HCT116 (cell line): ENCODE data around the gene SPTLC3. TPM values are rescaled to one million over a fixed set of nuclear protein-coding genes. Genes with fewer than 3 reads are reported as not detected.

Source experiments
- ATAC-seq: fragments of 200-7000 bp; cut with Tn5 transposase; 2 replicates; pipeline ENCODE4 v1.9.1; 2020; ENCODE audit warnings: mild to moderate bottlenecking, moderate library complexity
- BruUV-seq: library from RNA; stranded (reverse); fragments of 400-500 nt; replicated peaks from 2 replicates; lab custom pipeline; 2021; lab: Mats Ljungman, UMichigan
- CTCF ChIA-PET: fragments of 300-600 bp; sonication (Branson Sonifier 250); formaldehyde crosslinking; loops from one replicate; lab custom pipeline; 2021; ENCODE audit warnings: antibody characterized with exemption; lab: Charles Lee
- POLR2A ChIA-PET: fragments of 300-600, 350-600 bp; sonication (Branson Sonifier 250); formaldehyde crosslinking; loops from one replicate; lab custom pipeline; 2021; ENCODE audit warnings: antibody characterized with exemption; lab: Charles Lee
- RAD21 ChIA-PET, 2 experiments: fragments of 300-600 bp; sonication (Branson Sonifier 250); formaldehyde crosslinking; loops; one replicate each; lab custom pipeline; 2023; ENCODE audit warnings: low total read pairs in 2 of 2; ENCODE audit not compliant: uncharacterized antibody in 2 of 2, unreplicated experiment in 2 of 2, low non-redundant PET in 1 of 2; lab: Charles Lee
- DNase-seq: peaks from one replicate; pipeline ENCODE4 v3.0.0-alpha.2; 2010; ENCODE audit warnings: low read depth, low spot score
- H2AFZ ChIP-seq: fragments of 200-600 bp; shearing (Covaris generic), sonication (generic); 2 replicates; pipeline ENCODE4 v1.6.1; 2017; ENCODE audit warnings: low read depth, mixed run types, mixed read lengths, antibody characterized with exemption, low read length; ENCODE audit not compliant: poor library complexity, severe bottlenecking
- H3K27ac ChIP-seq: 2 replicates; pipeline ENCODE4 v1.5.1; 2012; ENCODE audit warnings: low read depth, low read length
- H3K27me3 ChIP-seq: fragments of 200-600 bp; sonication (generic); 2 replicates; pipeline ENCODE4 v1.6.1; 2016; ENCODE audit warnings: mixed run types, low read length, mixed read lengths; ENCODE audit not compliant: insufficient read depth
- H3K36me3 ChIP-seq, 2 experiments: fragments of 200-500 bp in 1 of 2; fragments of 200-600 bp in 1 of 2; sonication (Bioruptor generic) in 1 of 2; sonication (generic) in 1 of 2; 2 replicates each; pipeline versions ENCODE4 v1.5.1 to v1.6.1; 2014 to 2016; ENCODE audit warnings: low read length in 2 of 2, inconsistent platforms in 1 of 2, mixed read lengths in 1 of 2, mixed run types in 1 of 2; ENCODE audit not compliant: insufficient read depth in 2 of 2, control insufficient read depth in 1 of 2
- H3K4me1 ChIP-seq, 2 experiments: fragments of 200-600 bp in 1 of 2; sonication (generic) in 1 of 2; 2 replicates each; pipeline versions ENCODE4 v1.5.1 to v1.6.1; 2012 to 2017; ENCODE audit warnings: low read length in 2 of 2, inconsistent platforms in 1 of 2, mild to moderate bottlenecking in 1 of 2, mixed read lengths in 1 of 2, mixed run types in 1 of 2, moderate library complexity in 1 of 2; ENCODE audit not compliant: insufficient read depth in 2 of 2, control insufficient read depth in 1 of 2
- H3K4me2 ChIP-seq: fragments of 200-600 bp; sonication (generic); 2 replicates; pipeline ENCODE4 v1.6.1; 2017; ENCODE audit warnings: mixed run types, low read length, mixed read lengths
- H3K4me3 ChIP-seq, 2 experiments: fragments of 200-600 bp in 1 of 2; sonication (generic) in 1 of 2; replicated peaks in 1 of 2; 2 replicates each; pipeline ENCODE4 v1.5.1; 2011 to 2016; ENCODE audit warnings: low read length in 2 of 2, control low read depth in 1 of 2, low read depth in 1 of 2, mild to moderate bottlenecking in 1 of 2, mixed read lengths in 1 of 2, mixed run types in 1 of 2
- H3K79me2 ChIP-seq: fragments of 200-600 bp; sonication (generic); 2 replicates; pipeline ENCODE4 v1.6.1; 2017; ENCODE audit warnings: mild to moderate bottlenecking, mixed run types, low read length, moderate library complexity, mixed read lengths; ENCODE audit not compliant: insufficient read depth
- H3K9ac ChIP-seq: fragments of 200-600 bp; sonication (generic); 2 replicates; pipeline ENCODE4 v1.6.1; 2016; ENCODE audit warnings: low read length, mixed read lengths
- H3K9me2 ChIP-seq: fragments of 200-600 bp; sonication (generic), shearing (Covaris generic); 2 replicates; pipeline ENCODE4 v1.6.1; 2017; ENCODE audit warnings: mixed run types, mild to moderate bottlenecking, moderate library complexity; ENCODE audit not compliant: insufficient read depth
- H3K9me3 ChIP-seq, 2 experiments: fragments of 200-500 bp in 1 of 2; fragments of 200-600 bp in 1 of 2; sonication (Bioruptor generic) in 1 of 2; sonication (generic) in 1 of 2; 2 replicates each; pipeline ENCODE4 v1.6.1; 2014 to 2017; ENCODE audit warnings: low read length in 2 of 2, mixed read lengths in 2 of 2, inconsistent platforms in 1 of 2, low read depth in 1 of 2, mild to moderate bottlenecking in 1 of 2, mixed run types in 1 of 2, moderate library complexity in 1 of 2; ENCODE audit not compliant: control insufficient read depth in 1 of 2, insufficient read depth in 1 of 2
- H4K20me1 ChIP-seq: fragments of 200-600 bp; sonication (generic), shearing (Covaris generic); 2 replicates; pipeline ENCODE4 v1.6.1; 2017; ENCODE audit warnings: mixed run types, mild to moderate bottlenecking, moderate library complexity; ENCODE audit not compliant: insufficient read depth
- CBX3 ChIP-seq: IDR thresholded peaks from 2 replicates; pipeline ENCODE4 v1.6.1; 2012; ENCODE audit warnings: low read depth
- EGR1 ChIP-seq: IDR thresholded peaks from 2 replicates; pipeline ENCODE4 v1.6.1; 2012; ENCODE audit warnings: low read depth
- ELF1 ChIP-seq: IDR thresholded peaks from 2 replicates; pipeline ENCODE4 v1.6.1; 2012; ENCODE audit warnings: low read depth, borderline replicate concordance
- EZH2phosphoT487 ChIP-seq: fragments of 200-600 bp; IDR thresholded peaks from 2 replicates; pipeline ENCODE4 v1.6.1; 2018; ENCODE audit warnings: antibody characterized with exemption, borderline replicate concordance
- FOSL1 ChIP-seq: IDR thresholded peaks from 2 replicates; pipeline ENCODE4 v1.6.1; 2012; ENCODE audit warnings: low read depth
- POLR2A ChIP-seq: IDR thresholded peaks from 2 replicates; pipeline ENCODE4 v1.7.0; 2011; ENCODE audit warnings: borderline replicate concordance; ENCODE audit not compliant: insufficient read depth, insufficient read length; ENCODE audit errors: extremely low read depth
- POLR2AphosphoS5 ChIP-seq: IDR thresholded peaks from 2 replicates; pipeline ENCODE4 v1.6.1; 2011; ENCODE audit warnings: mild to moderate bottlenecking, low read depth, low read length, moderate library complexity
- RAD21 ChIP-seq: IDR thresholded peaks from 2 replicates; pipeline ENCODE4 v1.6.1; 2012; ENCODE audit warnings: low read depth, mild to moderate bottlenecking
- SIN3A ChIP-seq: IDR thresholded peaks from 2 replicates; pipeline ENCODE4 v1.6.1; 2012; ENCODE audit warnings: low read depth
- SP1 ChIP-seq: IDR thresholded peaks from 2 replicates; pipeline ENCODE4 v1.6.1; 2012; ENCODE audit warnings: low read depth
- SRF ChIP-seq: IDR thresholded peaks from 2 replicates; pipeline ENCODE4 v1.6.1; 2012; ENCODE audit warnings: low read depth
- TCF7L2 ChIP-seq: IDR thresholded peaks from 2 replicates; pipeline ENCODE4 v1.7.0; 2011; ENCODE audit warnings: borderline replicate concordance, inconsistent platforms; ENCODE audit not compliant: insufficient read depth, insufficient read length; ENCODE audit errors: extremely low read depth
- YY1 ChIP-seq: IDR thresholded peaks from 2 replicates; pipeline ENCODE4 v1.6.1; 2011; ENCODE audit warnings: low read length, low read depth, moderate library complexity, mild to moderate bottlenecking; ENCODE audit not compliant: insufficient replicate concordance; ENCODE audit errors: extremely low read depth
- ZFX ChIP-seq: fragments of 450-650 bp; IDR thresholded peaks from 2 replicates; pipeline ENCODE4 v1.6.1; 2017
- ZNF274 ChIP-seq: fragments of 200-500 bp; sonication (Bioruptor generic); IDR thresholded peaks from 2 replicates; pipeline ENCODE4 v1.6.1; 2014; ENCODE audit warnings: mild to moderate bottlenecking, low read depth, low read length, inconsistent platforms
- intact Hi-C: fragments of 100-400 bp; cut with micrococcal nuclease; formaldehyde crosslinking; loops from 2 replicates; pipeline ENCODE4 v1.10.0; 2022
- total RNA-seq: library from RNA; stranded (reverse); gene quantifications from one replicate; pipeline ENCODE4 v1.2.1, GENCODE V29; 2021; ENCODE audit not compliant: unreplicated experiment
- TF ChIP-seq, protein P1 (sequence below): IDR thresholded peaks from 2 replicates; pipeline ENCODE4 v1.6.1; 2012
- TF ChIP-seq, protein P2 (sequence below): IDR thresholded peaks from 2 replicates; pipeline ENCODE4 v1.6.1; 2011; ENCODE audit warnings: mild to moderate bottlenecking, low read length, moderate library complexity; ENCODE audit not compliant: insufficient replicate concordance; ENCODE audit errors: extremely low read depth
- TF ChIP-seq, protein P3 (sequence below): IDR thresholded peaks from 2 replicates; pipeline ENCODE4 v1.6.1; 2012; ENCODE audit warnings: low read depth
- TF ChIP-seq, protein P4 (sequence below), 3 experiments: fragments of 200-600 bp in 1 of 3; sonication (generic) in 1 of 3; IDR thresholded peaks in 2 of 3; conservative IDR thresholded peaks in 1 of 3; 2 replicates each; pipeline ENCODE4 v1.5.1; 2012 to 2017; ENCODE audit warnings: low read depth in 2 of 3, low read length in 2 of 3, antibody characterized with exemption in 1 of 3, borderline replicate concordance in 1 of 3, control low read depth in 1 of 3, mild to moderate bottlenecking in 1 of 3, mixed read lengths in 1 of 3, mixed run types in 1 of 3, moderate library complexity in 1 of 3; ENCODE audit not compliant: insufficient read depth in 1 of 3

Gene SPTLC3
- total RNA-seq, 1 experiment from 2014 or later: not detected

DNA sequence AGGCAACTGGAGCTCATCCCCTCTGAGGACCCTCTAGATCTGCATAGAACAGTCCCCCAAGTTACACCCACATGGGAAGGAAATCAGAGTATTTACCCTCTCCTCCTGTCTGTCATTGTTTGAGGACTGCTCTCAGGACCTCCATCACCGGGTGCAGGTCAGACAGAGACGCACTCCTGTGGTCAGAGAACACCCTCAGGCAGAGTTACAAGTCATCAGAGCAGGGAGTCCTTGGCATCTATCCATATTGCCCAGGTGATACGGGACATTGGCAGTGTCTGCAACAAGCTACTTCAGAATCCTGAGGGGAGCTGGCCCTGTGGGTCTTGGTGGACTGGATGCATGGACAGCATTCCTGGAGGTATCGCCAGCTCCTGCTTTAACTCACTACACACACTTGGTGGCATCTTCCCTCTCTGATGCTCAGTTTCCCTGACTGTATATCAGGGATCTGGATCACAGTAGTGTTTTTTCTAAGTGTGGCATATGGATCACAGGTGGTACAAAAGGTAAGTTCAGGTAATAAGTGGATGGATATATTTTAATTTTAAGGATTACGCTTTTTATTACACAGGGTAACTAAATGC lies 197.2 kb downstream of the SPTLC3 start:
- Histone ChIP-seq H3K4me3 (no peak overlapping the region), H3K9ac (no peak overlapping the region), H3K36me3 (no peaks in the 10 kb centered on the region), H3K9me3 (no peaks in the 10 kb centered on the region), H3K79me2 (no peaks in the 10 kb centered on the region), H4K20me1 (no peaks in the 10 kb centered on the region), H3K27me3 (peaks cover 8% of the 10 kb centered on the region), H3K4me1 (no peaks in the 10 kb centered on the region), H2AFZ (no peak overlapping the region), H3K9me2 (no peaks in the 10 kb centered on the region), H3K4me2 (no peak overlapping the region), H3K27ac (no peak overlapping the region)
- ATAC-seq: no peak
- RAD21 ChIA-PET: no interaction called here
- POLR2A ChIA-PET: no interaction called here
- CTCF ChIA-PET: no interaction called here
- TF ChIP-seq FOSL1 (no peak), POLR2AphosphoS5 (no peak), SIN3A (no peak), ZFX (no peak), RAD21 (no peak), EZH2phosphoT487 (no peak), YY1 (no peak), SP1 (no peak), POLR2A (no peak), SRF (no peak), ELF1 (no peak), TCF7L2 (no peak), EGR1 (no peak), ZNF274 (no peak), CBX3 (no peak)
- TF ChIP-seq, protein P1, sequence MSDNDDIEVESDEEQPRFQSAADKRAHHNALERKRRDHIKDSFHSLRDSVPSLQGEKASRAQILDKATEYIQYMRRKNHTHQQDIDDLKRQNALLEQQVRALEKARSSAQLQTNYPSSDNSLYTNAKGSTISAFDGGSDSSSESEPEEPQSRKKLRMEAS: no peak
- TF ChIP-seq, protein P2, sequence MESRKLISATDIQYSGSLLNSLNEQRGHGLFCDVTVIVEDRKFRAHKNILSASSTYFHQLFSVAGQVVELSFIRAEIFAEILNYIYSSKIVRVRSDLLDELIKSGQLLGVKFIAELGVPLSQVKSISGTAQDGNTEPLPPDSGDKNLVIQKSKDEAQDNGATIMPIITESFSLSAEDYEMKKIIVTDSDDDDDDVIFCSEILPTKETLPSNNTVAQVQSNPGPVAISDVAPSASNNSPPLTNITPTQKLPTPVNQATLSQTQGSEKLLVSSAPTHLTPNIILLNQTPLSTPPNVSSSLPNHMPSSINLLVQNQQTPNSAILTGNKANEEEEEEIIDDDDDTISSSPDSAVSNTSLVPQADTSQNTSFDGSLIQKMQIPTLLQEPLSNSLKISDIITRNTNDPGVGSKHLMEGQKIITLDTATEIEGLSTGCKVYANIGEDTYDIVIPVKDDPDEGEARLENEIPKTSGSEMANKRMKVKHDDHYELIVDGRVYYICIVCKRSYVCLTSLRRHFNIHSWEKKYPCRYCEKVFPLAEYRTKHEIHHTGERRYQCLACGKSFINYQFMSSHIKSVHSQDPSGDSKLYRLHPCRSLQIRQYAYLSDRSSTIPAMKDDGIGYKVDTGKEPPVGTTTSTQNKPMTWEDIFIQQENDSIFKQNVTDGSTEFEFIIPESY: no peak
- TF ChIP-seq, protein P3, sequence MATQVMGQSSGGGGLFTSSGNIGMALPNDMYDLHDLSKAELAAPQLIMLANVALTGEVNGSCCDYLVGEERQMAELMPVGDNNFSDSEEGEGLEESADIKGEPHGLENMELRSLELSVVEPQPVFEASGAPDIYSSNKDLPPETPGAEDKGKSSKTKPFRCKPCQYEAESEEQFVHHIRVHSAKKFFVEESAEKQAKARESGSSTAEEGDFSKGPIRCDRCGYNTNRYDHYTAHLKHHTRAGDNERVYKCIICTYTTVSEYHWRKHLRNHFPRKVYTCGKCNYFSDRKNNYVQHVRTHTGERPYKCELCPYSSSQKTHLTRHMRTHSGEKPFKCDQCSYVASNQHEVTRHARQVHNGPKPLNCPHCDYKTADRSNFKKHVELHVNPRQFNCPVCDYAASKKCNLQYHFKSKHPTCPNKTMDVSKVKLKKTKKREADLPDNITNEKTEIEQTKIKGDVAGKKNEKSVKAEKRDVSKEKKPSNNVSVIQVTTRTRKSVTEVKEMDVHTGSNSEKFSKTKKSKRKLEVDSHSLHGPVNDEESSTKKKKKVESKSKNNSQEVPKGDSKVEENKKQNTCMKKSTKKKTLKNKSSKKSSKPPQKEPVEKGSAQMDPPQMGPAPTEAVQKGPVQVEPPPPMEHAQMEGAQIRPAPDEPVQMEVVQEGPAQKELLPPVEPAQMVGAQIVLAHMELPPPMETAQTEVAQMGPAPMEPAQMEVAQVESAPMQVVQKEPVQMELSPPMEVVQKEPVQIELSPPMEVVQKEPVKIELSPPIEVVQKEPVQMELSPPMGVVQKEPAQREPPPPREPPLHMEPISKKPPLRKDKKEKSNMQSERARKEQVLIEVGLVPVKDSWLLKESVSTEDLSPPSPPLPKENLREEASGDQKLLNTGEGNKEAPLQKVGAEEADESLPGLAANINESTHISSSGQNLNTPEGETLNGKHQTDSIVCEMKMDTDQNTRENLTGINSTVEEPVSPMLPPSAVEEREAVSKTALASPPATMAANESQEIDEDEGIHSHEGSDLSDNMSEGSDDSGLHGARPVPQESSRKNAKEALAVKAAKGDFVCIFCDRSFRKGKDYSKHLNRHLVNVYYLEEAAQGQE: no peak
- TF ChIP-seq, protein P4, sequence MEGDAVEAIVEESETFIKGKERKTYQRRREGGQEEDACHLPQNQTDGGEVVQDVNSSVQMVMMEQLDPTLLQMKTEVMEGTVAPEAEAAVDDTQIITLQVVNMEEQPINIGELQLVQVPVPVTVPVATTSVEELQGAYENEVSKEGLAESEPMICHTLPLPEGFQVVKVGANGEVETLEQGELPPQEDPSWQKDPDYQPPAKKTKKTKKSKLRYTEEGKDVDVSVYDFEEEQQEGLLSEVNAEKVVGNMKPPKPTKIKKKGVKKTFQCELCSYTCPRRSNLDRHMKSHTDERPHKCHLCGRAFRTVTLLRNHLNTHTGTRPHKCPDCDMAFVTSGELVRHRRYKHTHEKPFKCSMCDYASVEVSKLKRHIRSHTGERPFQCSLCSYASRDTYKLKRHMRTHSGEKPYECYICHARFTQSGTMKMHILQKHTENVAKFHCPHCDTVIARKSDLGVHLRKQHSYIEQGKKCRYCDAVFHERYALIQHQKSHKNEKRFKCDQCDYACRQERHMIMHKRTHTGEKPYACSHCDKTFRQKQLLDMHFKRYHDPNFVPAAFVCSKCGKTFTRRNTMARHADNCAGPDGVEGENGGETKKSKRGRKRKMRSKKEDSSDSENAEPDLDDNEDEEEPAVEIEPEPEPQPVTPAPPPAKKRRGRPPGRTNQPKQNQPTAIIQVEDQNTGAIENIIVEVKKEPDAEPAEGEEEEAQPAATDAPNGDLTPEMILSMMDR (IDR thresholded peaks at IDR 0.05 in 2 of 3, conservative IDR thresholded peaks at IDR 0.05 in 1 of 3; ENCODE audit: borderline replicate concordance in 1 of 3, insufficient read depth in 1 of 3, low read depth in 2 of 3, low read length in 2 of 3): no peak
- DNase-seq: no peak
- intact Hi-C loops: no loop called here
- BruUV-seq: no TSS peak
